Activated naive CD4-positive, alpha-beta T cell treated with anti-CD3 and anti-CD28 coated beads for 36 hours (primary cell): Measurements from ENCODE around the gene PHETA1. TPM values are rescaled to one million over a fixed set of nuclear protein-coding genes. Genes with fewer than 3 reads are reported as not detected.

Source experiments
- CTCF ChIA-PET: fragments of 350-600 bp; sonication (Branson Sonifier 250); formaldehyde crosslinking; loops from one replicate; lab custom pipeline; 2021; ENCODE audit warnings: antibody characterized with exemption; lab: Charles Lee
- DNase-seq: peaks from one replicate; pipeline ENCODE4 v3.0.0-alpha.2; 2020
- H3K27ac Mint-ChIP-seq: one replicate; pipeline ENCODE4 v1.8.0; 2021; ENCODE audit warnings: mild to moderate bottlenecking, mixed read lengths
- H3K27me3 Mint-ChIP-seq: one replicate; pipeline ENCODE4 v1.8.0; 2021; ENCODE audit warnings: low read depth, mixed read lengths
- H3K36me3 Mint-ChIP-seq: one replicate; pipeline ENCODE4 v1.8.0; 2021; ENCODE audit warnings: low read depth, mixed read lengths
- H3K4me1 Mint-ChIP-seq: one replicate; pipeline ENCODE4 v1.8.0; 2021; ENCODE audit warnings: low read depth, mixed read lengths
- H3K4me3 Mint-ChIP-seq: one replicate; pipeline ENCODE4 v1.8.0; 2021; ENCODE audit warnings: mild to moderate bottlenecking, moderate library complexity, mixed read lengths
- H3K9me3 Mint-ChIP-seq: one replicate; pipeline ENCODE4 v1.8.0; 2021; ENCODE audit warnings: mixed read lengths
- intact Hi-C: fragments of 100-400 bp; cut with micrococcal nuclease; formaldehyde crosslinking; loops from one replicate; pipeline ENCODE4 v1.15.1; 2023
- total RNA-seq, 2 experiments: library from RNA; stranded (reverse); gene quantifications; one replicate each; pipeline ENCODE4 v1.2.3, GENCODE V29; 2021

The PHETA1 gene
- total RNA-seq, 2 experiments from 2014 or later: 0.35 to 1.0 TPM

GRCh38 chr12:111409780-111410430 lies 41.0 kb upstream of the PHETA1 start:
- peaks cover 74% of the 10 kb centered on the region for H3K4me1 Mint-ChIP-seq
- peak overlapping the region; percentile 61 for H3K4me3 Mint-ChIP-seq
- CTCF ChIA-PET: interaction anchor here (0.6 to 25.8 kb wide), 6 partner anchors 11 to 41 kb away, joined by 3 to 763 read pairs (median 12); no protein-coding TSS in a partner anchor
- DNase-seq: peak; percentile 65
- H3K27me3 Mint-ChIP-seq: no peaks in the 10 kb centered on the region
- H3K36me3 Mint-ChIP-seq: peaks cover 10% of the 10 kb centered on the region
- peak overlapping the region; percentile 76 for H3K27ac Mint-ChIP-seq
- intact Hi-C loops: loop anchor here (5.0 to 10.0 kb wide), 4 partner anchors 137 to 995 kb away; partner anchors contain the start of genes PPP1CC and RPL6
- no peaks in the 10 kb centered on the region for H3K9me3 Mint-ChIP-seq

GRCh38 chr12:111409403-111409779 lies 40.5 kb upstream of the PHETA1 start:
- intact Hi-C loops: loop anchor here (5.0 to 10.0 kb wide), 4 partner anchors 138 to 995 kb away; partner anchors contain the start of genes PPP1CC and RPL6
- Mint-ChIP-seq H3K36me3 (peaks cover 9% of the 10 kb centered on the region), H3K27ac (peak overlapping the region; percentile 76), H3K4me3 (peak overlapping the region; percentile 61), H3K4me1 (peaks cover 74% of the 10 kb centered on the region), H3K27me3 (no peaks in the 10 kb centered on the region), H3K9me3 (no peaks in the 10 kb centered on the region)
- CTCF ChIA-PET: interaction anchor here (1.2 to 25.8 kb wide), 4 partner anchors 11 to 42 kb away, joined by 3 to 763 read pairs (median 12); no protein-coding TSS in a partner anchor
- DNase-seq: peak; percentile 39

- CTCF ChIA-PET: interaction anchor here (1.2 to 25.8 kb wide), 5 partner anchors 10 to 42 kb away, joined by 3 to 763 read pairs (median 5); no protein-coding TSS in a partner anchor
- Mint-ChIP-seq H3K27me3 (no peaks in the 10 kb centered on the region), H3K27ac (peak overlapping the region; percentile 76), H3K9me3 (no peaks in the 10 kb centered on the region), H3K4me1 (peaks cover 74% of the 10 kb centered on the region), H3K36me3 (peaks cover 9% of the 10 kb centered on the region), H3K4me3 (peak overlapping the region; percentile 61)
- intact Hi-C loops: loop anchor here (5.0 to 10.0 kb wide), 4 partner anchors 138 to 996 kb away; partner anchors contain the start of genes PPP1CC and RPL6
- no peak for DNase-seq
Measured at GRCh38 chr12:111408686-111409402, 39.9 kb upstream of the PHETA1 start.

- peaks cover 4% of the 10 kb centered on the region for H3K36me3 Mint-ChIP-seq
- CTCF ChIA-PET: interaction anchor here (0.9 to 25.8 kb wide), 5 partner anchors 10 to 43 kb away, joined by 4 to 763 read pairs (median 5); no protein-coding TSS in a partner anchor
- peak overlapping the region; percentile 76 for H3K27ac Mint-ChIP-seq
- H3K9me3 Mint-ChIP-seq: no peaks in the 10 kb centered on the region
- no peaks in the 10 kb centered on the region for H3K27me3 Mint-ChIP-seq
- DNase-seq: no peak
- H3K4me1 Mint-ChIP-seq: peaks cover 74% of the 10 kb centered on the region
- peak overlapping the region; percentile 78 for H3K4me3 Mint-ChIP-seq
- intact Hi-C loops: loop anchor here (5.0 to 10.0 kb wide), 4 partner anchors 139 to 997 kb away; partner anchors contain the start of genes PPP1CC and RPL6
Measured at GRCh38 chr12:111408116-111408440, 39.2 kb upstream of the PHETA1 start.

GRCh38 chr12:111407377-111408115 lies 38.7 kb upstream of the PHETA1 start:
- Mint-ChIP-seq H3K4me1 (peaks cover 73% of the 10 kb centered on the region), H3K36me3 (peaks cover 4% of the 10 kb centered on the region), H3K4me3 (peak overlapping the region; percentile 78), H3K27me3 (no peaks in the 10 kb centered on the region), H3K27ac (peak overlapping the region; percentile 76), H3K9me3 (no peaks in the 10 kb centered on the region)
- CTCF ChIA-PET: interaction anchor here (0.9 to 25.8 kb wide), 6 partner anchors 9 to 43 kb away, joined by 3 to 763 read pairs (median 4); no protein-coding TSS in a partner anchor
- intact Hi-C loops: loop anchor here (5.0 to 10.0 kb wide), 4 partner anchors 140 to 997 kb away; partner anchors contain the start of genes PPP1CC and RPL6
- DNase-seq: no peak

- Mint-ChIP-seq H3K4me3 (peak overlapping the region; percentile 78), H3K9me3 (no peaks in the 10 kb centered on the region), H3K4me1 (peaks cover 65% of the 10 kb centered on the region), H3K36me3 (peaks cover 4% of the 10 kb centered on the region), H3K27me3 (no peaks in the 10 kb centered on the region), H3K27ac (peak overlapping the region; percentile 76)
- intact Hi-C loops: loop anchor here (5.0 to 10.0 kb wide), 4 partner anchors 141 to 998 kb away; partner anchors contain the start of genes PPP1CC and RPL6
- CTCF ChIA-PET: interaction anchor here (0.8 to 25.8 kb wide), 5 partner anchors 10 to 44 kb away, joined by 3 to 763 read pairs (median 4); no protein-coding TSS in a partner anchor
- DNase-seq: peak; percentile 76
Measured at GRCh38 chr12:111406474-111407376, 37.8 kb upstream of the PHETA1 start.

GRCh38 chr12:111405859-111406473 lies 37.1 kb upstream of the PHETA1 start, which contains the start of gene SH2B3:
TSS of gene SH2B3 (plus strand) at chr12:111405923. CDS start at chr12:111418146, 12,223 bp downstream.
- no peaks in the 10 kb centered on the region for H3K27me3 Mint-ChIP-seq
- peak; percentile 86 for DNase-seq
- peaks cover 4% of the 10 kb centered on the region for H3K36me3 Mint-ChIP-seq
- peaks cover 59% of the 10 kb centered on the region for H3K4me1 Mint-ChIP-seq
- peak within 1 kb of the TSS; percentile 78 for H3K4me3 Mint-ChIP-seq
- peak within 1 kb of the TSS; percentile 96 for H3K27ac Mint-ChIP-seq
- intact Hi-C loops: loop anchor here (1.0 to 10.0 kb wide), 7 partner anchors 141 to 999 kb away; partner anchors contain the start of genes ACAD10, ATXN2, ERP29 and PPP1CC
- no peaks in the 10 kb centered on the region for H3K9me3 Mint-ChIP-seq
- CTCF ChIA-PET: interaction anchor here (0.8 to 25.8 kb wide), 2 partner anchors 23 to 45 kb away, joined by 3 to 763 read pairs; no protein-coding TSS in a partner anchor

GRCh38 chr12:111405149-111405858 lies 36.4 kb upstream of the PHETA1 start:
- peaks cover 57% of the 10 kb centered on the region for H3K4me1 Mint-ChIP-seq
- H3K27ac Mint-ChIP-seq: peak overlapping the region; percentile 96
- CTCF ChIA-PET: interaction anchor here (0.8 to 25.8 kb wide), 10 partner anchors 7 to 125 kb away, joined by 3 to 763 read pairs (median 6); no protein-coding TSS in a partner anchor
- peak overlapping the region; percentile 77 for H3K4me3 Mint-ChIP-seq
- intact Hi-C loops: loop anchor here (1.0 to 10.0 kb wide), 7 partner anchors 142 to 999 kb away; partner anchors contain the start of genes ACAD10, ATXN2, ERP29 and PPP1CC
- H3K36me3 Mint-ChIP-seq: peaks cover 4% of the 10 kb centered on the region
- H3K27me3 Mint-ChIP-seq: no peaks in the 10 kb centered on the region
- H3K9me3 Mint-ChIP-seq: no peaks in the 10 kb centered on the region
- DNase-seq: peak; percentile 99

- DNase-seq: peak; percentile 80
- intact Hi-C loops: loop anchor here (1.0 to 10.0 kb wide), 8 partner anchors 26 to 1000 kb away; partner anchors contain the start of genes ACAD10, ATXN2, ERP29 and PPP1CC
- CTCF ChIA-PET: interaction anchor here (0.6 to 25.8 kb wide), 12 partner anchors 8 to 283 kb away, joined by 3 to 763 read pairs (median 5); no protein-coding TSS in a partner anchor
Measured at GRCh38 chr12:111404362-111405148, 35.7 kb upstream of the PHETA1 start.

More at GRCh38 chr12:111404362-111405148, 35.7 kb upstream of the PHETA1 start:
- Mint-ChIP-seq H3K4me1 (peaks cover 59% of the 10 kb centered on the region), H3K27ac (peak overlapping the region; percentile 96), H3K27me3 (no peaks in the 10 kb centered on the region), H3K4me3 (peak overlapping the region; percentile 77), H3K9me3 (peaks cover 4% of the 10 kb centered on the region), H3K36me3 (peaks cover 6% of the 10 kb centered on the region)
